PC-9 (cell line): ENCODE measurements around the gene COL15A1. TPM values are rescaled to one million over a fixed set of nuclear protein-coding genes. Genes with fewer than 3 reads are reported as not detected.
"Not testable (repeated sequence)": the region's sequence is repeated elsewhere in the genome, so short reads cannot be mapped to it uniquely, and the experiment has no call there.

Source experiments
- BruUV-seq: library from RNA; stranded (reverse); fragments of 400-500 nt; replicated peaks from 2 replicates; lab custom pipeline; 2021; lab: Mats Ljungman, UMichigan
- CTCF ChIA-PET: fragments of 300-600 bp; sonication (Branson Sonifier 250); formaldehyde crosslinking; loops from one replicate; lab custom pipeline; 2022; ENCODE audit warnings: antibody characterized with exemption; lab: Charles Lee
- POLR2A ChIA-PET: fragments of 300-600 bp; sonication (Branson Sonifier 250); formaldehyde crosslinking; loops from one replicate; lab custom pipeline; 2022; ENCODE audit warnings: antibody characterized with exemption; ENCODE audit not compliant: unreplicated experiment; lab: Charles Lee
- DNase-seq, 2 experiments: peaks; one replicate each; pipeline versions ENCODE4 v3.0.0 to v3.0.0-alpha.2; 2015 to 2022; ENCODE audit warnings: mixed read lengths in 1 of 2
- H2AFZ ChIP-seq: fragments of 200-600 bp; sonication (generic); 2 replicates; pipeline ENCODE4 v1.8.1; 2017; ENCODE audit warnings: antibody characterized with exemption
- H3F3A ChIP-seq: fragments of 200-600 bp; sonication (generic); 2 replicates; pipeline ENCODE4 v1.8.1; 2017; ENCODE audit warnings: antibody characterized with exemption, mild to moderate bottlenecking, low read depth; ENCODE audit not compliant: insufficient read depth
- H3K27ac ChIP-seq: fragments of 200-600 bp; sonication (generic); 2 replicates; pipeline ENCODE4 v1.6.1; 2016; ENCODE audit warnings: mixed run types
- H3K27me3 ChIP-seq: fragments of 200-600 bp; sonication (generic); 2 replicates; pipeline ENCODE4 v1.6.1; 2016; ENCODE audit warnings: low read depth, mixed run types; ENCODE audit not compliant: insufficient read depth
- H3K36me3 ChIP-seq: fragments of 200-600 bp; sonication (generic); 2 replicates; pipeline ENCODE4 v1.6.1; 2016; ENCODE audit warnings: low read depth, mixed run types
- H3K4me1 ChIP-seq: fragments of 200-600 bp; sonication (generic); replicated peaks from 2 replicates; pipeline ENCODE4 v1.6.1; 2016; ENCODE audit warnings: mixed run types; ENCODE audit not compliant: insufficient read depth
- H3K4me2 ChIP-seq: fragments of 200-600 bp; sonication (generic); 2 replicates; pipeline ENCODE4 v1.6.1; 2017; ENCODE audit warnings: mixed run types
- H3K4me3 ChIP-seq: fragments of 200-600 bp; sonication (generic); 2 replicates; pipeline ENCODE4 v1.6.1; 2016; ENCODE audit warnings: mixed run types
- H3K79me2 ChIP-seq: fragments of 200-600 bp; sonication (generic); 2 replicates; pipeline ENCODE4 v1.6.1; 2017; ENCODE audit warnings: low read depth, mixed run types
- H3K9me2 ChIP-seq: fragments of 200-600 bp; sonication (generic); 2 replicates; pipeline ENCODE4 v1.8.1; 2017; ENCODE audit warnings: mild to moderate bottlenecking; ENCODE audit not compliant: insufficient read depth
- H3K9me3 ChIP-seq: fragments of 200-600 bp; sonication (generic); 2 replicates; pipeline ENCODE4 v1.8.1; 2016; ENCODE audit warnings: low read depth; ENCODE audit not compliant: insufficient read depth
- H4K20me1 ChIP-seq: fragments of 200-600 bp; sonication (generic); 2 replicates; pipeline ENCODE4 v1.8.1; 2017; ENCODE audit not compliant: insufficient read depth
- EZH2 ChIP-seq: fragments of 200-600 bp; sonication (generic); IDR thresholded peaks from 2 replicates; pipeline ENCODE4 v1.8.0; 2017; ENCODE audit warnings: antibody characterized with exemption, low read depth
- intact Hi-C: fragments of 100-400 bp; cut with micrococcal nuclease; formaldehyde crosslinking; loops from one replicate; pipeline ENCODE4 v1.10.0; 2022; ENCODE audit not compliant: unreplicated experiment
- total RNA-seq: library from RNA; stranded (reverse); gene quantifications from 2 replicates; pipeline ENCODE4 v1.2.3, GENCODE V29; 2021
- TF ChIP-seq, protein P1 (sequence below): fragments of 200-600 bp; sonication (generic); conservative IDR thresholded peaks from 2 replicates; pipeline ENCODE4 v1.6.1; 2017; ENCODE audit warnings: mixed run types, antibody characterized with exemption, mild to moderate bottlenecking, moderate library complexity

The COL15A1 gene
- total RNA-seq, 1 experiment from 2014 or later, result not detected

DNA sequence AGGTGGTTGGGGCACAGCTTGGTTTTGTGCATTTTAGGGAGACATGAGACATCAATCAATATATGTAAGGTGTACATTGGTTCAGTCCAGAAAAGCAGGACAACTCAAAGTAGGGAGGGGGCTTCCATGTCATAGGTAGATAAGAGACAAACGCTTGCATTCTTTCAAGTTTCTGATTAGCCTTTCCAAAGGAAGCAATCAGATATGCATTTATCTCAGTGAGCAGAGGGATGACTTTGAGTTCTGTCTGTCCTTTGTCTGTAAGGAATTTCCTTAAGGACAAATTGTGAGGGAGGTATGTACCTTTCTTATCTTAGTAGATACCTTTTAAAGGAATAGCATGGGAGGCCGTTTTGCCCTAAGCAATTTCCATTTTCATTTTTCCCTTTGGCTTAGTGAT lies 63.3 kb downstream of the COL15A1 start:
- H3K9me3 ChIP-seq, result peaks cover 29% of the 10 kb centered on the region; the same call in 1 of the 2 replicates
- no peaks in the 10 kb centered on the region for H3F3A ChIP-seq
- ChIA-PET CTCF (no interaction called here), POLR2A (no interaction called here)
- no peak overlapping the region for H3K4me3 ChIP-seq
- BruUV-seq, result no TSS peak
- intact Hi-C loops, result loop anchor here (10.0 kb wide), 2 partner anchors 48 to 858 kb away; no protein-coding TSS in a partner anchor
- H2AFZ ChIP-seq, result no peak overlapping the region
- no peaks in the 10 kb centered on the region for H3K27me3 ChIP-seq
- no peaks in the 10 kb centered on the region for H4K20me1 ChIP-seq
- no peaks in the 10 kb centered on the region for H3K9me2 ChIP-seq
- no peak overlapping the region for H3K4me2 ChIP-seq
- DNase-seq, result no peak
- TF ChIP-seq EZH2, result no peak
- TF ChIP-seq, protein P1, sequence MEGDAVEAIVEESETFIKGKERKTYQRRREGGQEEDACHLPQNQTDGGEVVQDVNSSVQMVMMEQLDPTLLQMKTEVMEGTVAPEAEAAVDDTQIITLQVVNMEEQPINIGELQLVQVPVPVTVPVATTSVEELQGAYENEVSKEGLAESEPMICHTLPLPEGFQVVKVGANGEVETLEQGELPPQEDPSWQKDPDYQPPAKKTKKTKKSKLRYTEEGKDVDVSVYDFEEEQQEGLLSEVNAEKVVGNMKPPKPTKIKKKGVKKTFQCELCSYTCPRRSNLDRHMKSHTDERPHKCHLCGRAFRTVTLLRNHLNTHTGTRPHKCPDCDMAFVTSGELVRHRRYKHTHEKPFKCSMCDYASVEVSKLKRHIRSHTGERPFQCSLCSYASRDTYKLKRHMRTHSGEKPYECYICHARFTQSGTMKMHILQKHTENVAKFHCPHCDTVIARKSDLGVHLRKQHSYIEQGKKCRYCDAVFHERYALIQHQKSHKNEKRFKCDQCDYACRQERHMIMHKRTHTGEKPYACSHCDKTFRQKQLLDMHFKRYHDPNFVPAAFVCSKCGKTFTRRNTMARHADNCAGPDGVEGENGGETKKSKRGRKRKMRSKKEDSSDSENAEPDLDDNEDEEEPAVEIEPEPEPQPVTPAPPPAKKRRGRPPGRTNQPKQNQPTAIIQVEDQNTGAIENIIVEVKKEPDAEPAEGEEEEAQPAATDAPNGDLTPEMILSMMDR, result no peak
- H3K79me2 ChIP-seq, result no peaks in the 10 kb centered on the region
- H3K27ac ChIP-seq, result no peak overlapping the region
- no peaks in the 10 kb centered on the region for H3K36me3 ChIP-seq
- H3K4me1 ChIP-seq, result no peaks in the 10 kb centered on the region

DNA sequence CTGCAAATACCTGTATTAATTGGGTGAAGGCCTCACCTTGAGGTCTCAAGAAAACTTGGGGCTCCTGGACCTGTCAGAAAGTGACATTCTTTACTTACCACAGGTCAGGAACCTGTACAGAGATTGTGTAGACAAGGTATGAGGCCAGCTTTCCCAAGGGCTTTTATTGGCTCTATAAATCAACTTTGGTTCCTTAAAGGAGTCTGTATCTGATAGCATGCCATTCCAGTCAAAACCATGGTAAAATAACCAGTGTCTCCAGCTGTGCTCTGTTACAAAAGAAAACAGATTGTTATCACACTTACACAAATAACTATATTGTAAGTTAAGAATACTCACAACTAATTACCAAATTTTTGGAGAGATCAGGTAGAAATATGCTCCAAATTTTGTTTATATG lies 64.5 kb downstream of the COL15A1 start:
- Histone ChIP-seq H2AFZ (no peak overlapping the region), H3K36me3 (no peaks in the 10 kb centered on the region), H3K79me2 (no peaks in the 10 kb centered on the region), H4K20me1 (no peaks in the 10 kb centered on the region), H3K4me2 (no peak overlapping the region), H3K9me3 (peaks cover 35% of the 10 kb centered on the region), H3K9me2 (no peaks in the 10 kb centered on the region), H3F3A (no peaks in the 10 kb centered on the region), H3K27me3 (no peaks in the 10 kb centered on the region), H3K4me3 (no peak overlapping the region), H3K4me1 (no peaks in the 10 kb centered on the region), H3K27ac (no peak overlapping the region)
- POLR2A ChIA-PET, result interaction anchor here (0.6 kb wide), 1 partner anchor 102 kb away, joined by 4 read pairs; no protein-coding TSS in a partner anchor
- BruUV-seq, result no TSS peak
- DNase-seq, result peak in 1 of 2 experiments; percentile 68
- intact Hi-C loops, result loop anchor here (10.0 kb wide), 2 partner anchors 47 to 857 kb away; no protein-coding TSS in a partner anchor
- TF ChIP-seq EZH2, result no peak
- TF ChIP-seq, protein P1, result no peak
- CTCF ChIA-PET, result no interaction called here

DNA sequence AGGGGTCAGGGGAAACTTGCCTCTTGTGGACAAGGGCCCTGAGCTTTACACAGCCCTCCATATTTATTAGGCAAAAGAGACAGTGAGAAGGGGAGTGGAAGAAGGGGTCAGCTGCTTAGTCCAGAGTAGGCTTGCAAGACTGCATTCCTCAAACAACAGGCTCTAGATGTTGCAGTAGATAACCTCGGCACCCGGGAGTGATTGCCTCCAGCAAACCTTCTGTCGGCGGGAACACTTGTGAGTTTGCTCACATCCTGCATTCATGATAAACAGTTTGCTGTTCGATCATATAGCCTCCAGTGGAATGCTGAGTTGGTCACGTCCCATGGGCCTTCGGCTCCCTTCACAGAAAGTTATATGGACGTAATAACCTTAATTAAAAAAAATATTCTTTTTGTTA lies 66.7 kb downstream of the COL15A1 start:
- H3K27me3 ChIP-seq, H3K4me2 ChIP-seq, BruUV-seq, H3K4me1 ChIP-seq, H3K9me2 ChIP-seq, H2AFZ ChIP-seq, intact Hi-C loops, CTCF ChIA-PET, POLR2A ChIA-PET, H4K20me1 ChIP-seq, H3K4me3 ChIP-seq, H3K36me3 ChIP-seq, H3K27ac ChIP-seq, H3F3A ChIP-seq, H3K79me2 ChIP-seq: not testable (repeated sequence)
- peak in 1 of 2 experiments; percentile 47 for DNase-seq
- peaks cover 35% of the 10 kb centered on the region for H3K9me3 ChIP-seq
